Cardiac fibroblast (primary cell): Measurements from ENCODE around the gene ANKRD28.

ENCODE experiments used
- DNase-seq, 2 donors: peaks; one replicate each; pipeline versions ENCODE4 v3.0.0 to v3.0.0-alpha.2; 2010; ENCODE audit warnings: low read depth in 2 of 2
- H3K4me3 ChIP-seq, 2 donors: replicated peaks in 1 of 2; 1 replicate in 1 of 2; 2 replicates in 1 of 2; pipeline ENCODE4 v1.5.1; 2011; ENCODE audit warnings: low read depth in 2 of 2, low read length in 2 of 2, mild to moderate bottlenecking in 2 of 2, moderate library complexity in 1 of 2
- TF ChIP-seq, protein P1 (sequence below): IDR thresholded peaks from one replicate; pipeline ENCODE4 v1.5.1; 2011; ENCODE audit warnings: low read depth, mild to moderate bottlenecking, low read length, inconsistent platforms

Gene ANKRD28

DNA sequence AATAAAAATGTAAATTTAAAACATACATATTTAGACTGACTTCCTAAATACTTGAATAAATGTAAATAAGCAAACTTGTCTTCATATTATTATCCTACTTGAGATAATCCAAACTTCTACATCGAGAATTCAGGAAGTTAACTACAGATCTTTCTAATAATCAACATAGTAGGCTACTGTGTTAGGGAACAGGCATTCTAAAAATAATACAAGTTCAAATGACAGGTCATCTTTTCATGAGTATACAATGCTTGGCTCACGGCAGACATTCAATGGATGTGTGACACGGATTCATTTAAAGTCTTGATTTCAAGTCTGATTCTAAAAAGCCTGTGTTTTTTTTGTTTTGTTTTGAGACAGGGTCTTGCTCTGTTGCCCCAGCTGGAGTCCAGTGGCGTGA lies 107.5 kb downstream of the ANKRD28 start:
- TF ChIP-seq, protein P1, sequence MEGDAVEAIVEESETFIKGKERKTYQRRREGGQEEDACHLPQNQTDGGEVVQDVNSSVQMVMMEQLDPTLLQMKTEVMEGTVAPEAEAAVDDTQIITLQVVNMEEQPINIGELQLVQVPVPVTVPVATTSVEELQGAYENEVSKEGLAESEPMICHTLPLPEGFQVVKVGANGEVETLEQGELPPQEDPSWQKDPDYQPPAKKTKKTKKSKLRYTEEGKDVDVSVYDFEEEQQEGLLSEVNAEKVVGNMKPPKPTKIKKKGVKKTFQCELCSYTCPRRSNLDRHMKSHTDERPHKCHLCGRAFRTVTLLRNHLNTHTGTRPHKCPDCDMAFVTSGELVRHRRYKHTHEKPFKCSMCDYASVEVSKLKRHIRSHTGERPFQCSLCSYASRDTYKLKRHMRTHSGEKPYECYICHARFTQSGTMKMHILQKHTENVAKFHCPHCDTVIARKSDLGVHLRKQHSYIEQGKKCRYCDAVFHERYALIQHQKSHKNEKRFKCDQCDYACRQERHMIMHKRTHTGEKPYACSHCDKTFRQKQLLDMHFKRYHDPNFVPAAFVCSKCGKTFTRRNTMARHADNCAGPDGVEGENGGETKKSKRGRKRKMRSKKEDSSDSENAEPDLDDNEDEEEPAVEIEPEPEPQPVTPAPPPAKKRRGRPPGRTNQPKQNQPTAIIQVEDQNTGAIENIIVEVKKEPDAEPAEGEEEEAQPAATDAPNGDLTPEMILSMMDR, result no peak
- DNase-seq, result no peak
- H3K4me3 ChIP-seq, result no peak overlapping the region

DNA sequence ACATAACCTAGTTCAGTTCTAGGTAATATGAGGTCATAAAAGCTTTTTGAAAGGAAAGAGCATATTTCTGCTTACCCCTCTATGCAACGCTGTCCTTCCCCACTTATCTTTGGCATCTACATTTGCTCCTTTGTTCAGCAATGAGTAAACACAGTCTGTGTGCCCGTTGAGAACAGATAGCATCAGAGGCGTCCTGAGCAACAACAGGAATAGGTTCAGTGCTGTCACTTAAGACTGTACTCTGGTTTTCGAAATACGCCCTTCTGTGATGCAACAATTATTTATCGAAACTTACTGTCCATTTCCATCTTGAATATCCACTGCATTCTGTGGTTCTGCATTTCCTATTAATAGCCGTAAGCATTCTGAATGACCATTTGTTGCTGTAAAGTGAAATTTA lies 111.9 kb downstream of the ANKRD28 start:
- DNase-seq, result peak in 1 of 2 donors; percentile 21
- TF ChIP-seq, protein P1, result no peak
- H3K4me3 ChIP-seq, result no peak overlapping the region

DNA sequence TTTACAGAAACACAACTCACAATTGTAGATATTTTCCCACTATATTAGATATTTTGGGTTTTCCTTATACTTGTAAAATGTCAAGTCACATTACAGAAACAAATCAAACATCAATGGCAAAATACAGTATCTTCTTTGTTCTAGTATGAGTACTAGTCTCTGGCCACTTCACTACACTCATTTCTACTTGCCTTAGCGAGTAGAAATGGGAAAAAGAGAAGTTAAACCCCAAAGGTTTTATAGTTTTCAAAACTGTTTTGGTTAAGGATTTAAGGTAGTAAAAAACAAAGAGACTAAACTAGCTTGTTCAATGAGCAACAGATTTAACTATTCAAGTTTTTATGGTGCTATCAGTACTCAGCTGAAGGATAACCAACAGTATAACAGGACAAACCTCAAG lies 114.5 kb downstream of the ANKRD28 start:
- TF ChIP-seq, protein P1, result no peak
- DNase-seq, result no peak
- no peak overlapping the region for H3K4me3 ChIP-seq

DNA sequence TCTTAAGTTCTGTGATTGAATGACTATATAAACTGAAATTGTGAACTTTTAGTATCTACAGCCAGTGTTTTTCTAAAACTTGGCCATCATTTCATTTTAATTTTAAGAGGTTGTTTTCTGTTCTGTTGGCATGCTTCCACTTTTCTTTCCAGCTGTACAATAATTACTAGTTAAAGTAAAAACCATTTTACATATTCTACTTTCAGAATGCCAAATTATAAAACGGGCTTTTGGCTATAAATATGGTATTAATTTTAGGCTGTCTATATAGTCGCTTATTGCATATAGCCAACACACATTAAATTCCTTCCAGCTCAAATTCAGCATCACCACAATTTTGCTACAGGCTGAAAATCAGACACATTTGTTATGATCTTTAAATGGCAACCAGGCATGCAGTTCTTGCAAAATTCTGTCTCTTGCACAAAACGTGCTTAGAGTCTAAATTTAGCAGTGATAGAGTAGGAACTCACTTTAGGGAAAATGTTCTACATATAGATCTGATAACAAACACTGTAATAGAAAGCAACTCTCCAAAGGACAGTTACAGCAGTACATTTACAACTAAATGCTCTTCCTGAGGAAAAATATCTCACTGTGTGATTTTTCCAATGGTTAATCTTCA lies 115.1 kb downstream of the ANKRD28 start:
- DNase-seq, result peak; percentile 58 to 79
- TF ChIP-seq, protein P1, result no peak
- no peak overlapping the region for H3K4me3 ChIP-seq

DNA sequence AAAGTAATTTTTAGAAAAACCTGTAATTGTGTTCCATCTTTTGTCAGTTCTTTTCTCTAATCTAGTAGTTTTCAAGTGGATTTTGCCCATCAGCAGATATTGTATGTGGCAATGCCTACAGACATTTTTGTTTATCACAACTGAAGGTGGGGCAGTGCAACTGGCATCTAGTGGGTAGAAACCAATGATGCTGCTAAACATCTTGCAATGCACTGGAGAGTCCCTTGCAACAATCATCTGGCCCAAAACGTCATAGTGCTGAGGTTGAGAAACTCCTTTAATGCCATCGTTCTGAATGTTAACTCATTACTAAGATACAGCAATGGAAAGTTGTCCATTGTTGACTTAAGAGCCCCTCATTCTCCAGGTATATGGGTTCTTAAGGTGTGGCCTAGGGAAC lies 116.1 kb downstream of the ANKRD28 start:
- no peak overlapping the region for H3K4me3 ChIP-seq
- TF ChIP-seq, protein P1, result no peak
- peak in 1 of 2 donors; percentile 14 for DNase-seq

DNA sequence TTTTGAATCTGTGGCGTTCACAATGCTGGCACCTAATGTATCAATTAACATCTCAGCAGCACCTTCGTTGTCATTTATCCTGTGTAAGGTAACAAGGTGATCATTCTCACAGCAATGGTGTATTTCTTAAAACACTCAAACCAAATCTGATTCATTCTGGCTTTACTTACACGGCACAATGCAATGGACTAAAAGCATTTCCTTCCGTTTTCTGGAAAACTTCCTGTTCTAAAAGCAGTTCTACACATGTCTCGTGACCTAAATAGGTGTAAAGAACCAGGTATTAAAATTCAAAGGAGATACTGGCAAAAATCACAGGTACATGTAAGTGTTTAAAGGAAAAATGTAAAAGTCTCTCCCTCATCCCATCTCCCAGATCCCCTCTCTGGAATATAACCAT lies 118.5 kb downstream of the ANKRD28 start:
- DNase-seq, result no peak
- TF ChIP-seq, protein P1, result no peak
- H3K4me3 ChIP-seq, result no peak overlapping the region

DNA sequence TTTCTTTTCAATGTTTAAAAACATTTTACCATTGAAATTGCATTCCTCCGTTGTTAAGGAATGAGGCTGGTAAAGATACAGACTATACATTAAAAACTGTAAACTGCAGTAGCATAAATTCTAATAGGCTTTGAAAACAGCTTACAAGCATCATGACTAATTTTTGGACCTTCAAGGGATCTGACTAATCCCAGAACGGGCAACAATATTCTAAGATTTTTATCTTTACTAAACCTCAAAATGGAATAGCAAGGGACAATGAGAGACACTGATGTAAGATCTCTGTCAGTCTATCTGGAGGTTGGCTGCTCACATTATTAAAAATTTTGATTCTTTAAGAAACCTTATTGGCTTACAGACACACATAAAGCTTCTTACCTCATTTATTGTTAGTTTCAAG lies 121.5 kb downstream of the ANKRD28 start:
- peak in 1 of 2 donors; percentile 37 for DNase-seq
- no peak overlapping the region for H3K4me3 ChIP-seq
- TF ChIP-seq, protein P1, result no peak
